Duodenal mucosa (tissue), 2 donors: ENCODE data around the gene SPATA18.

Experiments used
- H3K27ac ChIP-seq: one replicate; pipeline ENCODE4 v1.7.0; 2013; ENCODE audit warnings: low read depth, low read length
- H3K27me3 ChIP-seq, 2 donors: one replicate each; pipeline ENCODE4 v1.7.0; 2013; ENCODE audit warnings: low read length in 2 of 2, control low read depth in 1 of 2; ENCODE audit not compliant: insufficient read depth in 2 of 2, control insufficient read depth in 1 of 2
- H3K36me3 ChIP-seq, 2 donors: one replicate each; pipeline ENCODE4 v1.7.0; 2013; ENCODE audit warnings: low read length in 2 of 2, control low read depth in 1 of 2; ENCODE audit not compliant: insufficient read depth in 2 of 2, control insufficient read depth in 1 of 2
- H3K4me1 ChIP-seq, 2 donors: one replicate each; pipeline ENCODE4 v1.7.0; 2013; ENCODE audit warnings: low read length in 2 of 2, control low read depth in 1 of 2; ENCODE audit not compliant: insufficient read depth in 2 of 2, control insufficient read depth in 1 of 2
- H3K4me3 ChIP-seq, 2 donors: one replicate each; pipeline ENCODE4 v1.7.0; 2013; ENCODE audit warnings: low read length in 2 of 2, low read depth in 1 of 2
- H3K9ac ChIP-seq, 2 donors: one replicate each; pipeline ENCODE4 v1.7.0; 2013; ENCODE audit warnings: low read length in 2 of 2, low read depth in 1 of 2
- H3K9me3 ChIP-seq, 2 donors: one replicate each; pipeline ENCODE4 v1.7.0; 2013; ENCODE audit warnings: low read length in 2 of 2, control low read depth in 1 of 2; ENCODE audit not compliant: control insufficient read depth in 1 of 2

Gene SPATA18, protein sequence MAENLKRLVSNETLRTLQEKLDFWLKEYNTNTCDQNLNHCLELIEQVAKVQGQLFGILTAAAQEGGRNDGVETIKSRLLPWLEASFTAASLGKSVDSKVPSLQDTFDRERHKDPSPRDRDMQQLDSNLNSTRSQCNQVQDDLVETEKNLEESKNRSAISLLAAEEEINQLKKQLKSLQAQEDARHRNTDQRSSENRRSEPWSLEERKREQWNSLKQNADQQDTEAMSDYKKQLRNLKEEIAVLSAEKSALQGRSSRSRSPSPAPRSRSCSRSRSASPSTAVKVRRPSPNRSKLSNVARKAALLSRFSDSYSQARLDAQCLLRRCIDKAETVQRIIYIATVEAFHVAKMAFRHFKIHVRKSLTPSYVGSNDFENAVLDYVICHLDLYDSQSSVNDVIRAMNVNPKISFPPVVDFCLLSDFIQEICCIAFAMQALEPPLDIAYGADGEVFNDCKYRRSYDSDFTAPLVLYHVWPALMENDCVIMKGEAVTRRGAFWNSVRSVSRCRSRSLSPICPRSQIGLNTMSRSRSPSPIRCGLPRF

DNA sequence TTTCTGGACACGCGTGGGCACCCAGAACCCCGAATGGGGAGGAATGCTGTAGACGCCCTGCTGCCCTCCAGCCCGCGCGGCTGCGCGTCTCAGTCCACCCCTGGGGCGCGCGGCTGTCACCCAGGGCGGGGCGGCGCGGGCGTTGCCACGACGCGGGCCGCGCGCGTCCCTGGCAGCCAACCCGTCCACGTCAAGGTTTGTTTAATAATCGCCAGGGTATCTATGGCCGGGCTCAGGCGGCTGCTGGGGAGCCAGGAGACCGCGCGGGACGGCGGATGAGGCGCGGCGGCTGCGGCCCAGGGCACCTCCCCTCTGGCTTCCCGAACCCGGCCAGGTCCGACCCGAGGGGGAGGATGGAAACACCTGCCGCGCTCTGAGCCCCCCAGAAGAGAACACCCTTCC, at the start of gene SPATA18:
SPATA18 (plus strand) TSS at position 92 of the 402 bp plus-strand sequence. CDS start 401 bp downstream, outside the sequence.
- Histone ChIP-seq H3K4me3 (peak within 1 kb of the TSS; percentile 71 to 95), H3K36me3 (no peaks in the 10 kb centered on the region), H3K27ac (peak within 1 kb of the TSS; percentile 34), H3K4me1 (peaks cover 8 to 13% of the 10 kb centered on the region in 2 donors), H3K9me3 (no peaks in the 10 kb centered on the region), H3K9ac (peak within 1 kb of the TSS; percentile 55 to 71), H3K27me3 (peaks cover 0 to 4% of the 10 kb centered on the region in 2 donors)

- Histone ChIP-seq H3K9ac (no peak overlapping the region), H3K4me3 (no peak overlapping the region), H3K27ac (no peak overlapping the region), H3K4me1 (no peaks in the 10 kb centered on the region), H3K27me3 (no peaks in the 10 kb centered on the region), H3K9me3 (no peaks in the 10 kb centered on the region), H3K36me3 (peaks cover 18 to 29% of the 10 kb centered on the region in 2 donors)
These were observed 49.5 kb upstream of the SPATA18 start for GRCh38 chr4:52001616-52002015.

GRCh38 chr4:52004414-52004813, 46.7 kb upstream of the SPATA18 start:
- Histone ChIP-seq H3K4me3 (no peak overlapping the region), H3K9me3 (no peaks in the 10 kb centered on the region), H3K27ac (no peak overlapping the region), H3K36me3 (peaks cover 12 to 13% of the 10 kb centered on the region in 2 donors), H3K9ac (no peak overlapping the region), H3K4me1 (no peaks in the 10 kb centered on the region), H3K27me3 (no peaks in the 10 kb centered on the region)

GRCh38 chr4:52005604-52006273, 45.4 kb upstream of the SPATA18 start:
- Histone ChIP-seq H3K9ac (no peak overlapping the region), H3K9me3 (no peaks in the 10 kb centered on the region), H3K27me3 (no peaks in the 10 kb centered on the region), H3K36me3 (peaks cover 2 to 13% of the 10 kb centered on the region in 2 donors), H3K4me1 (no peaks in the 10 kb centered on the region), H3K4me3 (no peak overlapping the region), H3K27ac (no peak overlapping the region)

GRCh38 chr4:52006887-52007286, 44.2 kb upstream of the SPATA18 start:
- no peak overlapping the region for H3K9ac ChIP-seq
- H3K36me3 ChIP-seq: peaks cover 0 to 9% of the 10 kb centered on the region in 2 donors
- no peaks in the 10 kb centered on the region for H3K9me3 ChIP-seq
- peaks cover 6 to 8% of the 10 kb centered on the region in 2 donors for H3K4me1 ChIP-seq
- H3K4me3 ChIP-seq: no peak overlapping the region
- no peaks in the 10 kb centered on the region for H3K27me3 ChIP-seq
- no peak overlapping the region for H3K27ac ChIP-seq

GRCh38 chr4:52010986-52011385, 40.1 kb upstream of the SPATA18 start:
- Histone ChIP-seq H3K36me3 (peaks cover 0 to 3% of the 10 kb centered on the region in 2 donors), H3K27ac (no peak overlapping the region), H3K9me3 (no peaks in the 10 kb centered on the region), H3K9ac (no peak overlapping the region), H3K27me3 (no peaks in the 10 kb centered on the region), H3K4me1 (peaks cover 12 to 15% of the 10 kb centered on the region in 2 donors), H3K4me3 (no peak overlapping the region)

DNA sequence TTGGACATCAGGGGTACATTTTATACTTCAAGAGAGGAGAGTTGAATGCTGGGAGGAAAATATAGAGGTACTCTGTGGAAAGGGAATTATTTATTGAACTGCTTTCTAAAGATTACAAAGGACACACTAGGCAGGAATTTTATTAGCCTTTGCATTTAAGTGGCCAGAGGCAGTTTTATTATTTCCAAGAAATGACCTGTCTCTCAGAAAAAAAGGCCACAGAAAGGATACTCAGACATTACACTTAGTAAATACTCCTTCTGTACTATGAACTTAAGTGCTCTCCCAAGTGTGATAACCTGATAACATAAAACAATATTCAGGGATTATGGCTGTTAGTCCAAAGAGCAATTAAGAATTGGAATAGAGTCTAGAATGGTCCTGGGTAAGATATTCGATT, 38.5 kb upstream of the SPATA18 start:
- Histone ChIP-seq H3K9ac (no peak overlapping the region), H3K27me3 (no peaks in the 10 kb centered on the region), H3K4me3 (no peak overlapping the region), H3K9me3 (no peaks in the 10 kb centered on the region), H3K4me1 (peaks cover 12 to 15% of the 10 kb centered on the region in 2 donors), H3K27ac (no peak overlapping the region), H3K36me3 (no peaks in the 10 kb centered on the region)

- H3K9me3 ChIP-seq: no peaks in the 10 kb centered on the region
- no peak overlapping the region for H3K27ac ChIP-seq
- H3K36me3 ChIP-seq: no peaks in the 10 kb centered on the region
- peaks cover 15 to 21% of the 10 kb centered on the region in 2 donors for H3K4me1 ChIP-seq
- peak overlapping the region; percentile 45 to 57 for H3K4me3 ChIP-seq
- peak overlapping the region; percentile 21 to 32 for H3K9ac ChIP-seq
- no peaks in the 10 kb centered on the region for H3K27me3 ChIP-seq
These were observed 36.2 kb upstream of the SPATA18 start for GRCh38 chr4:52014903-52015302.

DNA sequence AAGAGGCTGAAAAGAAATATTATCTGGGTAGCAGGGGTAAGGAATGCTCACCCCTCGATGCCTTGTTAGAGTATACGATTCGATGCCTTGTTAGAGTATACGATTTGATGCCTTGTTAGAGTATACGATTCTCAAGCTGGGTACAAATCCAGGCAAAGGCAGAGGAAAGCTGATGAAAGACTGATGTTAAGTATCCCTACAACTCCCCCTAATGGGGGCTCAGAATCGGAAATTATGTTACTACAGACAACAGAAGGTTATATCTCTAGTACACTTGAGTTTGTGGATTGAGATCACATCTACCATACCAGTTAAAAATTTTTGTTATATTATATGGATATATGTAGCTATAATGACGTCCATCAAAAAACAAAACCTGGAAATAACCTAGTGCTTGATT, 35.7 kb upstream of the SPATA18 start:
- no peaks in the 10 kb centered on the region for H3K36me3 ChIP-seq
- H3K9ac ChIP-seq: peak overlapping the region in 1 of 2 donors; percentile 21

GRCh38 chr4:52016981-52017380, 34.1 kb upstream of the SPATA18 start:
- Histone ChIP-seq H3K27ac (no peak overlapping the region), H3K4me3 (peak overlapping the region; percentile 65 to 71), H3K9ac (peak overlapping the region in 1 of 2 donors; percentile 58), H3K27me3 (no peaks in the 10 kb centered on the region), H3K4me1 (peaks cover 13 to 25% of the 10 kb centered on the region in 2 donors), H3K36me3 (no peaks in the 10 kb centered on the region), H3K9me3 (no peaks in the 10 kb centered on the region)

More for the DNA sequence above, 35.7 kb upstream of the SPATA18 start:
- Histone ChIP-seq H3K27me3 (no peaks in the 10 kb centered on the region), H3K4me1 (peaks cover 17 to 24% of the 10 kb centered on the region in 2 donors), H3K4me3 (peak overlapping the region; percentile 45 to 57), H3K9me3 (no peaks in the 10 kb centered on the region), H3K27ac (no peak overlapping the region)
